Testis (tissue), 2 donors: ENCODE results near the gene TM9SF4.

Experiments
- CTCF ChIP-seq, 3 experiments: fragments of 450-650 bp in 2 of 3; fragments of 200-600 bp in 1 of 3; sonication (generic) in 1 of 3; IDR thresholded peaks; one replicate each; pipeline ENCODE4 v1.5.1; 2016 to 2019; ENCODE audit warnings: antibody characterized with exemption in 3 of 3, mild to moderate bottlenecking in 2 of 3, moderate library complexity in 1 of 3
- POLR2A ChIP-seq: fragments of 450-650 bp; IDR thresholded peaks from one replicate; pipeline ENCODE4 v1.6.1; 2017; ENCODE audit warnings: antibody characterized with exemption, mild to moderate bottlenecking, moderate library complexity

- TF ChIP-seq POLR2A (no peak), CTCF (IDR thresholded peaks at IDR 0.05) (no peak)
Measured at GRCh38 chr20:32111156-32111686, 1.7 kb downstream of the TM9SF4 start.
